ENCODE measurements around the gene MUC3A.

The MUC3A gene

GRCh38 chr7:100946111-100946510 is 3.2 kb upstream of the MUC3A start:
- DNase-seq = no peak

- no peak for DNase-seq
These were observed 2.5 kb upstream of the MUC3A start for GRCh38 chr7:100946766-100947365.

DNA sequence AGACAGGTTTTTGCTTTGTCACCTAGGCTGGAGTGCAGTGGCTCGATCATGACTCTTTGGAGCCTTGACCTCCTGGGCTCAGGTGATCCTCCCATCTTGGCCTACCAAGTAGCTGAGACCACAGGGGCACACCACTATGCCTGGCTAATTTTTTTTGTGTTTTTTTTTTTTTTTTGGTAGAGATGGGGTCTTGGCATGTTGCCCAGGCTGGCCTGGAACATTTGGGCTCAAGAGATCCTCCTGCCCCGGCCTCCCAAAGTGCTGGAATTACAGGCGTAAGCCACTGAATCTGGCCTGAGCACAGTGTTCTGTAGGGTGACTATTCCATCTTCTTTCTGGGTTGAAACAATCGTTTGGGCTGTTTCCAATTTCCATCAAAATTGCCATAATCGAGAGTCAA is 1.5 kb upstream of the MUC3A start:
- no peak for DNase-seq

DNA sequence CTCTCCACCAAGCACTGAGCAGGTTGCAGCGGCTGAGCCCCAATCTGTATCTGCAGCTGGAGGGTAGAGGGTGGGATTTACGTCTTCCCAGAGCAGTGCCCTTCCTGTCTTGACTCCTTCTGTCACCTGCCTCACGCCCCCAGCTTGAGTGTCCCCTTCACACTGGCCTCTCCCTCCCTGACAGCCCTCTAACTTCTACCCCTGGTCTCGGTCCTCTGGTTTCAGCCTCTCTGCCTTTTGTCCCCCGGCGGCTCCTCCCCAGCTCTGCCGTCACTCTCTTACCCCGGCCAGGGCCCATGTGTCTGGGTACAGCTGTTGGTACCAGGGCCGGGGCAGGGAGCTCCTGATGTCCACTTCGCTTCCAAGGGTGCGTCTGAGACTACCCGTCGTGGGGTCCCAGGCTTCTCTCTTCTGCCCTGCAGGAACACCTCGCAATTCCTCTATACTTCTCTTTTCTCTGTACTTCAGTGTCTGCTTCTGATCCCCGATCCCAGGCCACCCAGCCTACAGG is 654 bp downstream of the MUC3A start:
- DNase-seq = no peak

GRCh38 chr7:100951172-100951571 is 1.8 kb downstream of the MUC3A start:
- no peak for DNase-seq

DNA sequence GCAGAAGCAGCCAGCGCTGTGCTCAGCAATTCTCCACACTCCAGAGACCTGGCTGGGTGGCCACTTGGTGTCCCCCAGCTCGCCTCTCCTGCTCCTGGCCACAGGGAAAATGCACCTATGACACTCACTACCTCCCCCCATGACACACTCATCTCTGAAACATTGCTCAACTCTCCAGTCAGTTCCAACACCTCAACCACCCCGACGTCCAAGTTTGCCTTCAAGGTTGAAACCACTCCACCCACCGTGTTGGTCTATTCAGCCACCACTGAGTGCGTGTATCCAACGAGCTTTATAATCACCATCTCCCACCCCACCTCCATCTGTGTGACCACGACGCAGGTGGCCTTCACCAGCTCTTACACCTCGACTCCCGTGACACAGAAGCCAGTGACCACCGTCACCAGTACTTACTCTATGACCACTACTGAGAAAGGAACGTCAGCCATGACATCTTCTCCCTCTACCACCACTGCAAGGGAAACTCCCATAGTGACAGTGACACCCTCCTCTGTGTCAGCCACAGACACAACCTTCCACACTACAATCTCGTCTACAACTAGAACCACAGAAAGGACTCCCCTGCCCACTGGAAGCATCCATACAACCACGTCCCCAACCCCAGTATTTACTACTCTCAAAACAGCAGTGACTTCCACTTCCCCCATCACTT is 2.7 kb downstream of the MUC3A start:
- no peak for DNase-seq

- no peak for DNase-seq
These were observed 3.3 kb downstream of the MUC3A start for GRCh38 chr7:100952641-100953040.

DNA sequence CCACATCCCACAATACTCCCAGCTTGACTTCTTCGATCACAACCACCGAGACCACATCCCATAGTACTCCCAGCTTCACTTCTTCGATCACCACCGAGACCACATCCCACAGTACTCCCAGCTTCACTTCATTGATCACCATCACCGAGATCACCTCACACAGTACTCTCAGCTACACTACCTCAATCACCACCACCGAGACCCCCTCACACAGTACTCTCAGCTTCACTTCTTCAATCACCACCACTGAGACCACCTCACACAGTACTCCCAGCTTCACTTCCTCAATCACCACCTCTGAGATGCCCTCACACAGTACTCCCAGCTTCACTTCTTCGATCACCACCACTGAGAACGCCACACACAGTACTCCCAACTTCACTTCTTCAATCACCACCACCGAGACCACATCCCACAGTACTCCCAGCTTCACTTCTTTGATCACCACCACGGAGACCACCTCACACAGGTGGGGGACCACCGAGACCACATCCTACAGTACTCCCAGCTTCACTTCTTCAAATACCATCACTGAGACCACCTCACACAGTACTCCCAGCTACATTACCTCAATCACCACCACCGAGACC is 8.6 kb downstream of the MUC3A start:
- DNase-seq = no peak

DNA sequence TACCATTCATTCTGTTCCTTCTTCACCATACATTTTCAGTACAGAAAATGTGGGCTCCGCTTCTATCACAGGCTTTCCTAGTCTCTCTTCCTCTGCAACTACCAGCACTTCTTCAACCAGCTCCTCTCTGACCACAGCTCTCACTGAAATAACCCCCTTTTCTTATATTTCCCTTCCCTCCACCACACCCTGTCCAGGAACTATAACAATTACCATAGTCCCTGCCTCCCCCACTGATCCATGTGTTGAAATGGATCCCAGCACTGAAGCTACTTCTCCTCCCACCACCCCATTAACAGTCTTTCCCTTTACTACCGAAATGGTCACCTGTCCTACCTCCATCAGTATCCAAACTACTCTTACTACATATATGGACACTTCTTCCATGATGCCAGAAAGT is 10.6 kb downstream of the MUC3A start:
- DNase-seq = no peak

- DNase-seq = no peak
These were observed 13.2 kb downstream of the MUC3A start for GRCh38 chr7:100962537-100962936.

- DNase-seq = no peak
These were observed 14.1 kb downstream of the MUC3A start for GRCh38 chr7:100963386-100963785.

- DNase-seq = no peak
These were observed 14.5 kb downstream of the MUC3A start for GRCh38 chr7:100963874-100964273.

- no peak for DNase-seq
These were observed 15.3 kb downstream of the MUC3A start for GRCh38 chr7:100964630-100965029.

DNA sequence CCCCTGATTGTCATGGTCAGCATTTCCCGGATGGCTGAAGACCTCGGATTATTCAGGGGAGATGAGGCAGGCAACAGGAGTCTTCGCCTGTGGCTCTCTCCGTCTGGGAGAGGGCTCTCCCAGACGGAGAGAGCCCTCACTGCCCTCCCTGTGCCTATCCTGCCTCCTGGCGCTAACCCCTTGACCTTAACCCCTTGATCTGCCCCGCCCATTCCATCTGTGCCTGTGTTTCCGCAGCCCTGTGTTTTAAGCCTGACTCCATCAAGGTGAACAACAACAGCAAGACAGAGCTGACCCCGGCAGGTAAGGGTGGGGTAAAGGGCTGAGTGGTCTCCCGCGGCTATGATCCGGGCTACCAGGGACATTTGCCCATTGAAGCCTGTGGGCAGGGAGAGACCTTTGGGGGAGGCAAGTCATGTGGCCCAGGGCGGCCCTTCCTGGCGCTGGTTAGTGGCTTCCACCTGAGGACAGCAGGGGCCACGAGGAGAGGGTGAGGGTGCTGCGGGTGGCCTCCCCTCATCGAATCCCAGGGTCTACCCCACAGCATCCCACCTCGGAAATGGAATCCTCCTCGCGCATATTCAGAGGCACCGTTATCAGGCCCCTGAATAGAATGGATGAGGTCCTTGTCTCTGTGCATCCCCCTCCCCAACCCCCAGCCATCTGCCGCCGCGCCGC is 15.8 kb downstream of the MUC3A start:
- DNase-seq = no peak

DNA sequence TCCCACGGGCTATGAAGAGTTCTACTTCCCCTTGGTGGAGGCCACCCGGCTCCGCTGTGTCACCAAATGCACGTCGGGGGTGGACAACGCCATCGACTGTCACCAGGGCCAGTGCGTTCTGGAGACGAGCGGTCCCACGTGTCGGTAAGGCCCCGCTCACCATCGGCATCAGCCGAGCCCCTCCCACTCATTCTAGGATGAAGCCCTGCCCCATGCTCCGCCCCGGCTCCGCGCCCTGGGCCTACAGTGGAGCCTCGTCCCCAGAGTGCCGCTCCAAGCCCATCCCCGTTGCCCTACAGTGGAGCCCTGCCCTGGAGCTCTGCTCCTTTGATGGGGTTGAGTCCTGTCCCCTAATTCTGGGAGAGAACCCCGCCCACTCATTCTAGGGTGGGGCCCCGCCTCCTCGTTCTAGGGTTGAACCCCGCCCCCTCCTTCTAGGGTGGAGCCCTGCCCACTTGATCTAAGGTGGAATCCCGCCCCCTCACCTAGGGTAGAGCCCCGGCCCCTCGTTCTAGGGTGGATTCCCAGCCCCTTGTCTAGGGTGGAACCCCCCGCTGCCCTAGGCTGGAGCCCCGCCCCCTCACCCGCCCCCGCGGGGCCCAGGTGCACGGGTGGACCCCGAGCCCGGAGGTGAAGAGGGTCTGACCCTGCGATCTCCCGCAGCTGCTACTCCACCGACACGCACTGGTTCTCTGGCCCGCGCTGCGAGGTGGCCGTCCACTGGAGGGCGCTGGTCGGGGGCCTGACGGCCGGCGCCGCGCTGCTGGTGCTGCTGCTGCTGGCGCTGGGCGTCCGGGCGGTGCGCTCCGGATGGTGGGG is 16.6 kb downstream of the MUC3A start:
- DNase-seq = peak; percentile 75

DNA sequence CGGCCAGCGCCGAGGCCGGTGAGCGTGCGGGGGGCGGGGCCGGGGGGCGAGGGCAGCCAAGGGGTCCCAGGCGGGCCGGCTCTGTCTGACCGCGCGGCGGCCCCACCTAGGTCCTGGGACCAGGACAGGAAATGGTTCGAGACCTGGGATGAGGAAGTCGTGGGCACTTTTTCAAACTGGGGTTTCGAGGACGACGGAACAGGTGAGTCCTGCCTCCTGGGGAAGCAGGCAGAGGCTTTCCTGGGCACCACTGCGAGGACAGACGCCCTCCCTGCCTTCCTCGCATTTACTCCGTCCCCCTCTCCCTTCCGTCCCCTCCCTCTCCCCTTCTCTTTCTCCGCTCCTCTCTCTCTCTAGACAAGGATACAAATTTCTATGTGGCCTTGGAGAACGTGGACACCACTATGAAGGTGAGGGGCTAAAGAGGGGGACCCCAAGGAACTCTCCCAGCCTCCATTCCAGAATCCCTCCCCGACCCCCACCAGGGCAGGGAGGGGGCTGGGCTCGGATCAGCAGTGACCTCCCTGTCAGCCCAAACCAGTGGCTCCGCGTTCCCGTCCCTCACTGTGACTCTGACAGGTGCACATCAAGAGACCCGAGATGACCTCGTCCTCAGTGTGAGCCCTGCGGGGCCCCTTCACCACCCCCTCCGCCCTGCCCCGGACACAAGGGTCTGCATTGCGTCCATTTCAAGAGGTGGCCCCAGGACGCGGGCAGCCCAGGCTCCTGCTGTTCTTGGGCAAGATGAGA is 17.4 kb downstream of the MUC3A start:
- DNase-seq = no peak

DNA sequence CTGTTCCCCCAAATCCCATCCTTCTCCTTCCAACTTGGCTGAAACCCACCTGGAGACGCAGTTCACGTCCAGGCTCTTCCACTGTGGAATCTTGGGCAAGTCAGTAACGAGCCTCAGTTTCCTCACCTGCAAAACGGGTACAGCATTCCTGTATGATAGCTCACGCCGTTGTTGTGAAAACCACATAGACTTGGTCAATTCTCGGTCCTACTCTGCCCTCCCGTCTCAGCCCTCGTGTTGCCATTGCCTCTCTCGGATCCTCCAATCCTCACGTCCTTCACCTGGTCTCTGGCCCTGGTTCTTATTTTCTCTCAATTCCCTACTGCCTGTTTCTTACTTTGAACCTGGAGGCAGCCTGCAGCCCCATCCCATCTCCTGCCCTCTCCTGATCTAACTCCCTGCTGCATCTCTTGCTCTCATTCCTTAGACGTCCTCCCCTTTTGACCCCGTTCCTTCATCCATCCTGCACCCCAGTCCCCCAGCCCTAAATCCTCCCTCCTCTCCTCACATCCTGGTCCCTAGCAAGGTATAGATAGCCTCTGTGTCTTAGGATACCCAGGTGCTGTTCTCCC is 18.0 kb downstream of the MUC3A start:
- no peak for DNase-seq

GRCh38 chr7:100968031-100968430 is 18.7 kb downstream of the MUC3A start:
- DNase-seq = no peak

DNA sequence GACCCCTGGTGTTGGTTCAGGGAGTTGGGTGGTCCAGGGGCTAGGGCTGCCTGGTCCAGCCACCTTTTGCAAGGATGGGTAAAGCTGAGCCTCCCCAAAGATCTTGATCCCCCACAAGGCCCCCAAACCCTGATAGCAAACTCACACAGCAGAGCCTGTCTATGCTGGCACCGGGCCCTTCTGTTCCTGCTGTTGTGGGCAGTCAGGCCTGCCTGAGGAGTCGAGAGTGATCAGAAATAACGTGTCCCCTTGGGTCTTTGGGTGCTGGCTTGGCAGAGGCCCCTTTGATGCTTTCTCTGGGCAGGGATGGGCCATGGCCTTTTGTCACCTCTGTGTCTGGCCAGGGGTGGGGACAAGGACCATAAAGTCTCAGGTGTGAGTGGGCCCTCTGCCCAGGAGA is 19.3 kb downstream of the MUC3A start:
- no peak for DNase-seq

DNA sequence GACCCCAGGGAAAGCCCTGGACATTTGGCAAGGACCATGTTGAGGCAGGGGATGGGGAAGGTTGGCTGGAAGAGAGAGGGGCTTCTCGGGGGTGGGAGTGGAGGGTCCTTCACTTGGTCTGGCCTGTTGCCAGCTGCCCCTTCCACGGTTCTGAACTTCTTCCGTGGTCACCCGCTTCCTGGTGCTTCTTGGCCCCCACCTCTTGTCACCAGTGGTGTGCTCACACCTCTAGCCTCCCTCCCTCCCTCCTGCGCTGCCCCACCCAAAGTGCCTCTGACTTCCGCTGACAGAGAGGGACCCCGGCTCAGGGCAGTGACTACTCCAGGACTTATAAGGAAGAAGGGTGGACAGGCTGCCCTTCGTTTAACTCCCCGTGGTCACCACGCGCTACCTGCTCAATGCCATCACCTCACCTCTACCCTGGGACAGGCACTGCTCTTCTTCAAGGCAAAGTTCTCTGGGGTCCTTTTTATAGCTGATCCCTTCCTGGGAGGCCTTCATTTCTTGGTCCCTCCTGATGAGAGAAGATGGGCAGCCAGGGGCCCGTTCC is 19.8 kb downstream of the MUC3A start, which contains the start of gene MUC12:
Gene MUC12, plus strand, starts transcription at position 500 of the 550 bp plus-strand sequence. CDS start 58 bp downstream, outside the sequence.
- DNase-seq = no peak
